Measurements from ENCODE around the gene CCDC81. TPM values are rescaled to one million over a fixed set of nuclear protein-coding genes. Genes with fewer than 3 reads are reported as not detected.

CCDC81 gene
- total and polyA plus RNA-seq, 2 of the 13 experiments (the other 11 are each of a cell fraction or from before 2014, with no cell fraction given): 0.15 to 0.22 TPM

GRCh38 chr11:86386746-86387145 is 12.1 kb downstream of the CCDC81 start:
- H3K27me3 ChIP-seq (ENCODE audit: control insufficient read depth in 1 of 2, insufficient read depth in 2 of 2, low read length in 2 of 2): peaks cover 0 to under 1% of the 10 kb centered on the region in 2 experiments; a peak in 1 of 5 replicates
- H3K9ac ChIP-seq (ENCODE audit: insufficient read depth, low read depth, low read length): no peak overlapping the region
- H2AFZ ChIP-seq (ENCODE audit: low read length): no peak overlapping the region
- no peaks in the 10 kb centered on the region for H3K4me1 ChIP-seq (ENCODE audit: insufficient read depth, low read length)
- WGBS (ENCODE audit: low lambda C conversion rate): 25% methylated on average over 2 of the region's 2 CpGs
- no peaks in the 10 kb centered on the region for H4K20me1 ChIP-seq (ENCODE audit: insufficient read depth, low read length)
- no peak overlapping the region for H3K4me3 ChIP-seq (replicated peaks in 1 of 3; ENCODE audit: insufficient read depth in 1 of 3, low read depth in 2 of 3, low read length in 3 of 3)
- no peak for TF ChIP-seq ZSCAN20 (CRISPR knock-in tag; IDR thresholded peaks at IDR 0.05; ENCODE audit: borderline replicate concordance)
- no peak for TF ChIP-seq U2AF1 (optimal IDR thresholded peaks at IDR 0.05; ENCODE audit: low read depth, low read length)
- no peak for TF ChIP-seq ZNF672 (CRISPR knock-in tag; IDR thresholded peaks at IDR 0.05)
- TF ChIP-seq ZFP37 (CRISPR knock-in tag; IDR thresholded peaks at IDR 0.05; ENCODE audit: borderline replicate concordance): no peak
- CTCF ChIA-PET (ENCODE audit: low intra/inter-chr PET ratio, low total read pairs): no interaction called here
- H3K9me3 ChIP-seq (ENCODE audit: low read length): no peaks in the 10 kb centered on the region
- H3K27ac ChIP-seq (ENCODE audit: extremely low read length, insufficient read depth, low read length): no peak overlapping the region
- FAIRE-seq (no peak), ATAC-seq (no peak), DNase-seq (ENCODE audit: low spot score) (no peak)
- intact Hi-C loops (cut with micrococcal nuclease; ENCODE audit: unreplicated experiment) (no loop called here), in situ Hi-C loops (cut with HindIII; ENCODE audit: extremely low pct_ligation_motif_present, low pct_unique_long_range_greater_than_20kb) (no loop called here)
- BruUV-seq (replicated peaks): no TSS peak
- H3K79me2 ChIP-seq (ENCODE audit: insufficient read depth, low read length): no peaks in the 10 kb centered on the region
- no peaks in the 10 kb centered on the region for H3K36me3 ChIP-seq (replicated peaks in 1 of 2; ENCODE audit: control insufficient read depth in 1 of 2, insufficient read depth in 2 of 2, low read length in 2 of 2)
- H3K4me2 ChIP-seq (ENCODE audit: low read depth, low read length): no peak overlapping the region
- POLR2A ChIA-PET: no interaction called here

- Histone ChIP-seq H4K20me1 (ENCODE audit: insufficient read depth, low read length) (no peaks in the 10 kb centered on the region), H3K36me3 (replicated peaks in 1 of 2; ENCODE audit: control insufficient read depth in 1 of 2, insufficient read depth in 2 of 2, low read length in 2 of 2) (no peaks in the 10 kb centered on the region), H3K9me3 (ENCODE audit: low read length) (no peaks in the 10 kb centered on the region), H3K4me1 (ENCODE audit: insufficient read depth, low read length) (no peaks in the 10 kb centered on the region), H2AFZ (ENCODE audit: low read length) (no peak overlapping the region), H3K4me2 (ENCODE audit: low read depth, low read length) (no peak overlapping the region), H3K27me3 (ENCODE audit: control insufficient read depth in 1 of 2, insufficient read depth in 2 of 2, low read length in 2 of 2) (no peaks in the 10 kb centered on the region), H3K4me3 (replicated peaks in 1 of 3; ENCODE audit: insufficient read depth in 1 of 3, low read depth in 2 of 3, low read length in 3 of 3) (no peak overlapping the region), H3K27ac (ENCODE audit: extremely low read length, insufficient read depth, low read length) (no peak overlapping the region), H3K79me2 (ENCODE audit: insufficient read depth, low read length) (no peaks in the 10 kb centered on the region), H3K9ac (ENCODE audit: insufficient read depth, low read depth, low read length) (no peak overlapping the region)
- CTCF ChIA-PET (ENCODE audit: low intra/inter-chr PET ratio, low total read pairs): no interaction called here
- intact Hi-C loops (cut with micrococcal nuclease; ENCODE audit: unreplicated experiment) (no loop called here), in situ Hi-C loops (cut with HindIII; ENCODE audit: extremely low pct_ligation_motif_present, low pct_unique_long_range_greater_than_20kb) (no loop called here)
- no TSS peak for BruUV-seq (replicated peaks)
- DNase-seq (ENCODE audit: low spot score) (no peak), ATAC-seq (no peak), FAIRE-seq (no peak)
- 21% methylated on average over 4 of the region's 4 CpGs for WGBS (ENCODE audit: low lambda C conversion rate)
- POLR2A ChIA-PET: no interaction called here
- TF ChIP-seq ZBTB34 (CRISPR knock-in tag; IDR thresholded peaks at IDR 0.05) (no peak), JUN (CRISPR knock-in tag; IDR thresholded peaks at IDR 0.05) (no peak), GLMP (CRISPR knock-in tag; IDR thresholded peaks at IDR 0.05; ENCODE audit: borderline replicate concordance) (no peak), ELK4 (CRISPR knock-in tag; IDR thresholded peaks at IDR 0.05; ENCODE audit: borderline replicate concordance) (no peak), GATAD1 (CRISPR knock-in tag; IDR thresholded peaks at IDR 0.05) (no peak), KLF11 (CRISPR knock-in tag; IDR thresholded peaks at IDR 0.05) (no peak), ZNF792 (CRISPR knock-in tag; IDR thresholded peaks at IDR 0.05) (no peak), ATF1 (CRISPR knock-in tag; IDR thresholded peaks at IDR 0.05) (no peak), JUND (CRISPR knock-in tag; IDR thresholded peaks at IDR 0.05) (no peak), ZNF800 (CRISPR knock-in tag; IDR thresholded peaks at IDR 0.05) (no peak), EEA1 (CRISPR knock-in tag; IDR thresholded peaks at IDR 0.05; ENCODE audit: borderline replicate concordance) (no peak), RXRA (CRISPR knock-in tag; IDR thresholded peaks at IDR 0.05) (no peak)
These were observed 13.5 kb downstream of the CCDC81 start for GRCh38 chr11:86388198-86388597.
